Activated T-cell treated with anti-CD3 and anti-CD28 coated beads, Interleukin-2, amount 50 U/mL, for 72 hours (primary cell): Measurements from ENCODE around the gene OR2L13. TPM values are rescaled to one million over a fixed set of nuclear protein-coding genes. Genes with fewer than 3 reads are reported as not detected.
"Not testable (repeated sequence)": the region's sequence is repeated elsewhere in the genome, so short reads cannot be mapped to it uniquely, and the experiment has no call there.

ENCODE experiments used
- ATAC-seq, 2 donors: fragments of 150-1000 bp; cut with Tn5 transposase; replicated peaks in 1 of 2; 2 replicates each; pipeline ENCODE4 v1.10.0; 2021; ENCODE audit warnings: moderate library complexity in 2 of 2, mild to moderate bottlenecking in 1 of 2
- DNase-seq, 2 donors: peaks; one replicate each; pipeline ENCODE4 v3.0.0; 2021 to 2022; ENCODE audit warnings: mixed read lengths in 1 of 2
- H3K27ac Mint-ChIP-seq: one replicate; pipeline ENCODE4 v1.8.0; 2022; ENCODE audit warnings: mild to moderate bottlenecking, moderate library complexity, mixed read lengths
- H3K27me3 Mint-ChIP-seq: one replicate; pipeline ENCODE4 v1.8.0; 2022; ENCODE audit warnings: low read depth, mixed read lengths
- H3K36me3 Mint-ChIP-seq, 2 donors: one replicate each; pipeline ENCODE4 v1.8.0; 2022; ENCODE audit warnings: mixed read lengths in 2 of 2, mild to moderate bottlenecking in 1 of 2; ENCODE audit not compliant: insufficient read depth in 2 of 2
- H3K4me1 Mint-ChIP-seq: one replicate; pipeline ENCODE4 v1.8.0; 2022; ENCODE audit warnings: low read depth, mixed read lengths
- H3K4me3 Mint-ChIP-seq, 2 donors: one replicate each; pipeline ENCODE4 v1.8.0; 2022; ENCODE audit warnings: mild to moderate bottlenecking in 2 of 2, mixed read lengths in 2 of 2, moderate library complexity in 2 of 2
- H3K9me3 Mint-ChIP-seq, 2 donors: one replicate each; pipeline ENCODE4 v1.8.0; 2022; ENCODE audit warnings: mixed read lengths in 2 of 2
- total RNA-seq, 2 donors: library from RNA; stranded (reverse); gene quantifications; one replicate each; pipeline ENCODE4 v1.2.3, GENCODE V29; 2022

OR2L13 gene, protein sequence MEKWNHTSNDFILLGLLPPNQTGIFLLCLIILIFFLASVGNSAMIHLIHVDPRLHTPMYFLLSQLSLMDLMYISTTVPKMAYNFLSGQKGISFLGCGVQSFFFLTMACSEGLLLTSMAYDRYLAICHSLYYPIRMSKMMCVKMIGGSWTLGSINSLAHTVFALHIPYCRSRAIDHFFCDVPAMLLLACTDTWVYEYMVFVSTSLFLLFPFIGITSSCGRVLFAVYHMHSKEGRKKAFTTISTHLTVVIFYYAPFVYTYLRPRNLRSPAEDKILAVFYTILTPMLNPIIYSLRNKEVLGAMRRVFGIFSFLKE
- total RNA-seq = under 1 TPM; 0.14 to 0.24 TPM

GRCh38 chr1:248094884-248095283 lies at the start of gene OR2L13:
Gene OR2L13 (plus strand): TSS chr1:248095184. CDS start chr1:248099376, 4,192 bp downstream.
- Mint-ChIP-seq H3K4me3 (no peak within 1 kb of the TSS), H3K36me3 (no peaks in the 10 kb centered on the region), H3K4me1 (no peaks in the 10 kb centered on the region), H3K27me3 (no peaks in the 10 kb centered on the region), H3K27ac (no peak within 1 kb of the TSS), H3K9me3 (peaks cover 14 to 15% of the 10 kb centered on the region in 2 donors)
- ATAC-seq = no peak
- DNase-seq = no peak

DNA sequence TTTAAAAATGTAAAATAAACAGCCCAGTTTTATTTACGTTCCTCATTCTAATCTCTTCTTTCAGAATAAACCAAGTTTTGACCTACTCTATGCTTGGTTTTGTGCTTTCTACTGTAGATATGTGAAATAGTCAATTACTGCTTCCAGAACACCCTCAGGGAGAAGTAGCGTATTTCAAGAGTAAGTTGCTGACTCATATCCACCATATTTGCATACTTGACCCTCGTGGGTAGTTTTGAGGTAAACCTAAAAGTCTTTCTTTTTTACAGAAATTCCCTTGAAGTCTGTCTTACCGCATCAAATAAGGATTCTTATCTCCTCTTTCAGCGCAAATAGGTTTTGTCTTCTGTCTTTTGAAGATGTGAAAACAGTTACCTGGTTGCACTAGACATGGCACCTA lies 49.8 kb upstream of the OR2L13 start:
- H3K9me3 Mint-ChIP-seq = peaks cover 10 to 14% of the 10 kb centered on the region in 2 donors
- DNase-seq = no peak

GRCh38 chr1:248046536-248046935 lies 48.4 kb upstream of the OR2L13 start, which contains the start of gene OR2L3:
Gene OR2L3 (plus strand): TSS chr1:248046836. CDS start chr1:248060682, 13,846 bp downstream.
- Mint-ChIP-seq H3K4me3 (no peak within 1 kb of the TSS), H3K36me3 (peaks cover 0 to 4% of the 10 kb centered on the region in 2 donors), H3K9me3 (peaks cover 10 to 14% of the 10 kb centered on the region in 2 donors), H3K27ac (no peak within 1 kb of the TSS), H3K4me1 (no peaks in the 10 kb centered on the region), H3K27me3 (no peaks in the 10 kb centered on the region)
- ATAC-seq (no peak), DNase-seq (no peak)

More for the DNA sequence above, 49.8 kb upstream of the OR2L13 start:
- H3K27ac Mint-ChIP-seq = no peak overlapping the region
- H3K27me3 Mint-ChIP-seq = no peaks in the 10 kb centered on the region
- H3K4me1 Mint-ChIP-seq = no peaks in the 10 kb centered on the region
- ATAC-seq = no peak
- H3K36me3 Mint-ChIP-seq = peaks cover 0 to 4% of the 10 kb centered on the region in 2 donors
- H3K4me3 Mint-ChIP-seq = no peak overlapping the region

GRCh38 chr1:248047008-248047407 lies 48.0 kb upstream of the OR2L13 start:
- no peak overlapping the region for H3K27ac Mint-ChIP-seq
- ATAC-seq (no peak), DNase-seq (no peak)
- no peaks in the 10 kb centered on the region for H3K4me1 Mint-ChIP-seq
- peaks cover 0 to 4% of the 10 kb centered on the region in 2 donors for H3K36me3 Mint-ChIP-seq
- H3K4me3 Mint-ChIP-seq = no peak overlapping the region
- no peaks in the 10 kb centered on the region for H3K27me3 Mint-ChIP-seq
- H3K9me3 Mint-ChIP-seq = peaks cover 10 to 14% of the 10 kb centered on the region in 2 donors

DNA sequence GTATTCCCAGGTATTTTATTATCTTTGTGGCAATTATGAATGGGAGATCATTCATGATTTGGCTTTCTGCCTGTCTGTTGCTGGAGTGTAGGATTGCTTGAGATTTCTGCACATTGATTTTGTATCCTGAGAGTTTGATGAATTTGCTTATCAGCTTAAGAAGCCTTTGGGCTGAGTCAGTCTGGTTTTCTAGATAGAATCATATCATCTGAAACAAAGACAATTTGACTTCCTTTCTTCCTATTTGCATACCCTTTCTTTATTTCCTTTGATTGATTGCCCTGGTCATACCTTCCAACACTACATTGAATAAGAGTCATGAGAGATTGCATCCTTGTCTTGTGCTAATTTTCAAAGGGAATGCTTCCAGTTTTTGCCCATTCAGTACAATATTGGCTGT lies 40.3 kb upstream of the OR2L13 start:
- H3K27me3 Mint-ChIP-seq = no peaks in the 10 kb centered on the region
- ATAC-seq (no peak), DNase-seq (no peak)
- peaks cover 6 to 10% of the 10 kb centered on the region in 2 donors for H3K9me3 Mint-ChIP-seq
- H3K4me1 Mint-ChIP-seq = no peaks in the 10 kb centered on the region
- no peak overlapping the region for H3K4me3 Mint-ChIP-seq
- no peak overlapping the region for H3K27ac Mint-ChIP-seq
- peaks cover 1 to 2% of the 10 kb centered on the region in 2 donors for H3K36me3 Mint-ChIP-seq

DNA sequence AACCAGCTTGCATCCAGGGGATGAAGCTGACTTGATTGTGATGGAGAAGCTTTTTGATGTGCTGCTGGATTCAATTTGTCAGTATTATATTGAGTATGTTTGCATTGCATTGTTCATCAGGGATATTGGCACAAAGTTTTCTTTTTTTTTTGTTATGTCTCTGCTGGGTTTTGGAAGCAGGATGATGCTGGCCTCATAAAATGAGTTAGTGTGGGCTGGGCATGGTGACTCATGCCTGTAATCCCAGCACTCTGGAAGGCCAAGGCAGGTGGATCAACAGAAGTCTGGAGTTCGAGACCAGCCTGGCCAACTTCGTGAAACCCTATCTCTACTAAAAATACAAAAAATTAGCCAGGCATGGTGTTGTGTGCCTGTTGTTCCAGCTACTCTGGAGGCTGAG lies 39.7 kb upstream of the OR2L13 start:
- Mint-ChIP-seq H3K4me1 (no peaks in the 10 kb centered on the region), H3K27me3 (no peaks in the 10 kb centered on the region), H3K27ac (no peak overlapping the region), H3K36me3 (peaks cover 1 to 2% of the 10 kb centered on the region in 2 donors), H3K4me3 (no peak overlapping the region), H3K9me3 (peaks cover 6 to 10% of the 10 kb centered on the region in 2 donors)
- no peak for ATAC-seq
- DNase-seq = no peak

- ATAC-seq = no peak
- Mint-ChIP-seq H3K27me3 (no peaks in the 10 kb centered on the region), H3K36me3 (peaks cover 0 to 3% of the 10 kb centered on the region in 2 donors), H3K4me1 (no peaks in the 10 kb centered on the region), H3K9me3 (peaks cover 3 to 9% of the 10 kb centered on the region in 2 donors), H3K27ac (no peak overlapping the region), H3K4me3 (no peak overlapping the region)
- no peak for DNase-seq
These were observed 29.9 kb upstream of the OR2L13 start for GRCh38 chr1:248065071-248065470.

- H3K9me3 Mint-ChIP-seq = peaks cover 7 to 11% of the 10 kb centered on the region in 2 donors
- peaks cover 3 to 6% of the 10 kb centered on the region in 2 donors for H3K36me3 Mint-ChIP-seq
- DNase-seq (no peak), ATAC-seq (no peak)
- H3K27me3 Mint-ChIP-seq = no peaks in the 10 kb centered on the region
- no peak overlapping the region for H3K27ac Mint-ChIP-seq
- H3K4me3 Mint-ChIP-seq = no peak overlapping the region
- no peaks in the 10 kb centered on the region for H3K4me1 Mint-ChIP-seq
These were observed 29.4 kb upstream of the OR2L13 start for GRCh38 chr1:248065604-248066003.

DNA sequence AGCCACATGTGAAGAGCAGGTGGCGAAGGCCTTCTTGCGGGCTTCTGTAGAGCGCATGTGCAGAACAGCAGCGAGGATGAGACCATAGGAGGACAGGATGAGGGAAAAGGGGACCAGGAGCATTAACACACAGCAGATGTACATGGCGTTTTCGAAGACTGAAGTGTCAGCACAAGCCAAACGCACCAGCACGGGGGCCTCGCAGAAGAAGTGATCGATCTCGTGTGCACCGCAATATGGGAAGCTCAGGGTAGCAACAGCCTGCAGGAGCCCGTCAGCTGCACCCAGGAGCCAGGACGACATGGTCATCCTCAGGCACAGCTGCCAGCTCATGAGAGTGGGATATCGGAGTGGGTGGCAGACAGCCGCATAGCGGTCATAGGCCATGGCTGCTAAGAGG lies 11.1 kb upstream of the OR2L13 start:
- H3K27ac Mint-ChIP-seq, H3K9me3 Mint-ChIP-seq, H3K36me3 Mint-ChIP-seq, H3K4me1 Mint-ChIP-seq, ATAC-seq, DNase-seq, H3K4me3 Mint-ChIP-seq, H3K27me3 Mint-ChIP-seq: not testable (repeated sequence)

GRCh38 chr1:248098529-248098928 lies 3.5 kb downstream of the OR2L13 start:
- H3K36me3 Mint-ChIP-seq = no peaks in the 10 kb centered on the region
- DNase-seq = no peak
- no peak for ATAC-seq
- peaks cover 4 to 6% of the 10 kb centered on the region in 2 donors for H3K9me3 Mint-ChIP-seq
- no peak overlapping the region for H3K27ac Mint-ChIP-seq
- no peaks in the 10 kb centered on the region for H3K4me1 Mint-ChIP-seq
- no peak overlapping the region for H3K4me3 Mint-ChIP-seq
- H3K27me3 Mint-ChIP-seq = no peaks in the 10 kb centered on the region

GRCh38 chr1:248102847-248103246 lies 7.9 kb downstream of the OR2L13 start:
- ATAC-seq = no peak
- DNase-seq = no peak
- Mint-ChIP-seq H3K4me1 (no peaks in the 10 kb centered on the region), H3K36me3 (no peaks in the 10 kb centered on the region), H3K27me3 (no peaks in the 10 kb centered on the region), H3K27ac (no peak overlapping the region), H3K4me3 (no peak overlapping the region), H3K9me3 (peaks cover 2 to 4% of the 10 kb centered on the region in 2 donors)

DNA sequence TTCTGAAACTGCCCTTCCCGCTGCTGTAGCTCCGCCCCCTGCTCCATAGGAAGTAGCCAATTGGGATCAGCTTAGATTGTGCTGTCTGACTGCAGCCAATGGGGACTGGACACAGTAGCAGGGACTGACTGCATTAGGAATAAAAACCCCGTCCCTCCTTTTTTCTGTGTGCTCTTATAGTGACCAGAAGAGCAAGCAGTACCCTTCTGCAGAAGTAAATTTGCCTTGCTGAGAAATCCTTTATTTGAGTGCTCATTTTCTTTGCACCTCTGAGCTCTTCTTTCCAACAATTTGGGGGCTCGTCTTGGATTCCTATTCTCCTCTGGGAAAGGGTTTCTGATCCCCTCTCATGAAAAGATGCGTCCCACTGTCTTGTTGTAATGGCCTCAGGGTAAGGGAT lies 16.2 kb downstream of the OR2L13 start:
- no peak for DNase-seq
- ATAC-seq = no peak
- Mint-ChIP-seq H3K4me1 (no peaks in the 10 kb centered on the region), H3K4me3 (no peak overlapping the region), H3K36me3 (peaks cover 0 to 6% of the 10 kb centered on the region in 2 donors), H3K27ac (no peak overlapping the region), H3K27me3 (no peaks in the 10 kb centered on the region), H3K9me3 (peaks cover 14 to 17% of the 10 kb centered on the region in 2 donors)

- no peak overlapping the region for H3K27ac Mint-ChIP-seq
- DNase-seq (no peak), ATAC-seq (no peak)
- H3K4me3 Mint-ChIP-seq = no peak overlapping the region
- no peaks in the 10 kb centered on the region for H3K27me3 Mint-ChIP-seq
- peaks cover 11% of the 10 kb centered on the region in 2 donors for H3K9me3 Mint-ChIP-seq
- peaks cover 0 to 6% of the 10 kb centered on the region in 2 donors for H3K36me3 Mint-ChIP-seq
- no peaks in the 10 kb centered on the region for H3K4me1 Mint-ChIP-seq
These were observed 19.9 kb downstream of the OR2L13 start for GRCh38 chr1:248114890-248115289.

DNA sequence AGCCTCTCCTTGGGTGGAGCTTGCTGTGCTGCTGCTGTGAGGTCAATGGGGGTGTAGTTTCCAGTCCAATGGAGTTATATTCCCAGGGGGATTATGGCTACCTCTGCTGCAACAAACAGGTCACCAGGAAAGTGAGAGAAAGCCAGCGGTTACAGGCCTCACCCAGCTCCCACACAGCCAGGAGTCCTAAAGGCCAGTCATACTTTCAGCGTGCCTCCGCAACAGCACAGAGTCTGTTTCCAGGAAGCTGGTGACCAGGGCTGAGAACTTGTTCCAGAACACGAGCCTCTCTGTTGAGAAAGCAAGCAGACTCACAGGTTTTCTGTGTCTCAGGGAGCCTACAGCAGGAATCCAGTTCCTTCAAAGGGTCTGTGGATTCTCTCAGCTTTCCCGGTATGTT lies 32.7 kb downstream of the OR2L13 start:
- H3K27me3 Mint-ChIP-seq = no peaks in the 10 kb centered on the region
- DNase-seq (no peak), ATAC-seq (no peak)
- H3K9me3 Mint-ChIP-seq = peaks cover 11 to 12% of the 10 kb centered on the region in 2 donors
- H3K27ac Mint-ChIP-seq = no peak overlapping the region
- no peak overlapping the region for H3K4me3 Mint-ChIP-seq
- H3K36me3 Mint-ChIP-seq = peaks cover 1 to 2% of the 10 kb centered on the region in 2 donors
- no peaks in the 10 kb centered on the region for H3K4me1 Mint-ChIP-seq
